ENCODE measurements around the gene GAS7.
"Not testable (repeated sequence)": the region's sequence is repeated elsewhere in the genome, so short reads cannot be mapped to it uniquely, and the experiment has no call there.

Gene GAS7

DNA sequence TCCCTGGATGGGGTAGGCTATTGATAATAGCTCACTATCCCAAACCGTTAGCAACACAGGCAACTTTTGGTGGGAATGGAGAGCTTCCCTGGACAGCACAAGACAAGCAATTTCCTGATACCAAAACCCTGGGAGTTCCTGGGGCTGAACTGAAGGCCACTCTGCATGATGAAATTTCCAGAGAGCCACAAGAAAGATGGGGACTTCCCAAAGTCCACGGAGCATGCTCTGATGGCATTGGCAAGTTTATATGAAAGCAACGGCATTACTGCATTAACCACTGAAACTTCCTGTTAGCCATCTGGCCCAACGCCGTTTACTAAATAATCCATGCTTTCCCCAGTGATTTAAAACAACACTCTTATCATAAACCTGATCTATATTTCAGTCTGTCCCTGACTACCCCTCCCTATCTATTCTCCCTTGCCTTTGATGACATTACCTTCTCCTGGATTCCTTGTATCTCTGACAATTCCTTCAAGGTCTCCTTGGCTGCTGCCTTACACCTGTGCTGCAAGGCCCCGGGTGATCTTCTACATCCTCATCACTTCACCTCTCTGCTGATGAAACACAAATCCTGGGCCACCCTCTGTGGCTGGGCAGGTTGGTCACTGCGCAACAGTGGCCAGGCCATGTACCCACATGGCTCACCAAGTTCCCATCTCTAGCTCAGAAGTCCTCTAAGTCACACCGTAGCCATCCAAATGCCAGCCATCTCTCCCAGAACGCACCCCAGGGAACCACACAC lies 184.9 kb downstream of the GAS7 start:
- H4K20me1 ChIP-seq (ENCODE audit: insufficient read depth): no peaks in the 10 kb centered on the region
- no peak overlapping the region for H3K4me3 ChIP-seq (IDR thresholded peaks at IDR 0.05; ENCODE audit: insufficient read depth, low read depth, low read length)
- no peaks in the 10 kb centered on the region for H3K27me3 ChIP-seq (ENCODE audit: insufficient read depth, low read depth)
- peaks cover 25% of the 10 kb centered on the region for H3K4me1 ChIP-seq (ENCODE audit: low read depth, poor library complexity, severe bottlenecking)
- H3K9ac ChIP-seq: peak overlapping the region; percentile 35; the same call in 1 of the 2 replicates
- H2AFZ ChIP-seq (ENCODE audit: low read depth): no peak overlapping the region
- no peaks in the 10 kb centered on the region for H3K79me2 ChIP-seq (ENCODE audit: insufficient read depth, low read depth)
- peak overlapping the region; percentile 81 for H3K27ac ChIP-seq
- TF ChIP-seq, protein P1, sequence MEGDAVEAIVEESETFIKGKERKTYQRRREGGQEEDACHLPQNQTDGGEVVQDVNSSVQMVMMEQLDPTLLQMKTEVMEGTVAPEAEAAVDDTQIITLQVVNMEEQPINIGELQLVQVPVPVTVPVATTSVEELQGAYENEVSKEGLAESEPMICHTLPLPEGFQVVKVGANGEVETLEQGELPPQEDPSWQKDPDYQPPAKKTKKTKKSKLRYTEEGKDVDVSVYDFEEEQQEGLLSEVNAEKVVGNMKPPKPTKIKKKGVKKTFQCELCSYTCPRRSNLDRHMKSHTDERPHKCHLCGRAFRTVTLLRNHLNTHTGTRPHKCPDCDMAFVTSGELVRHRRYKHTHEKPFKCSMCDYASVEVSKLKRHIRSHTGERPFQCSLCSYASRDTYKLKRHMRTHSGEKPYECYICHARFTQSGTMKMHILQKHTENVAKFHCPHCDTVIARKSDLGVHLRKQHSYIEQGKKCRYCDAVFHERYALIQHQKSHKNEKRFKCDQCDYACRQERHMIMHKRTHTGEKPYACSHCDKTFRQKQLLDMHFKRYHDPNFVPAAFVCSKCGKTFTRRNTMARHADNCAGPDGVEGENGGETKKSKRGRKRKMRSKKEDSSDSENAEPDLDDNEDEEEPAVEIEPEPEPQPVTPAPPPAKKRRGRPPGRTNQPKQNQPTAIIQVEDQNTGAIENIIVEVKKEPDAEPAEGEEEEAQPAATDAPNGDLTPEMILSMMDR (conservative IDR thresholded peaks at IDR 0.05; ENCODE audit: low read depth, low read length): no peak
- peak overlapping the region; percentile 36; the same call in 1 of the 2 replicates for H3K4me2 ChIP-seq
- H3K36me3 ChIP-seq (ENCODE audit: insufficient read depth): no peaks in the 10 kb centered on the region

DNA sequence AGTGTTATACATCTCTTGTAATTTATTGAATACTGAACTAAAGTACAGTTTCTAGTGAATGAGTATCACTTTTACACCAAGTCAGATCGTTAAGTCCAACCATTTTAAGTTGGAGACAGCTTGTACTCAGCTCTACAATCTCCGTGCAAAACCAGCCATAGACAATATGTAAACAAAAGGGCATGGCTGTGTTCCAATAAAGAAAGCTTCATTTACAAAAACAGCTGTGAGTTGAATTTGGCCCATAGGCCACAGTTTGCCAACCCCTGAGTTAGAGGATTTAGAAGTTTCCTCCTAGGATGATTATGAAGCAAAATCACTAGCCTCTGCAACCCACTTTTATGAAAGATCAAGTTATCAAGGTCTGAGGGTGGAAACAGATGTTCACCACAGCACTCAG lies 187.7 kb downstream of the GAS7 start:
- no peak overlapping the region for H3K4me2 ChIP-seq
- no peaks in the 10 kb centered on the region for H4K20me1 ChIP-seq (ENCODE audit: insufficient read depth)
- no peak overlapping the region for H3K27ac ChIP-seq
- peaks cover 25% of the 10 kb centered on the region for H3K4me1 ChIP-seq (ENCODE audit: low read depth, poor library complexity, severe bottlenecking)
- H3K4me3 ChIP-seq (IDR thresholded peaks at IDR 0.05; ENCODE audit: insufficient read depth, low read depth, low read length): no peak overlapping the region
- no peaks in the 10 kb centered on the region for H3K79me2 ChIP-seq (ENCODE audit: insufficient read depth, low read depth)
- no peaks in the 10 kb centered on the region for H3K27me3 ChIP-seq (ENCODE audit: insufficient read depth, low read depth)
- no peaks in the 10 kb centered on the region for H3K36me3 ChIP-seq (ENCODE audit: insufficient read depth)
- H2AFZ ChIP-seq (ENCODE audit: low read depth): no peak overlapping the region
- TF ChIP-seq, protein P1 (conservative IDR thresholded peaks at IDR 0.05; ENCODE audit: low read depth, low read length): no peak
- H3K9ac ChIP-seq: no peak overlapping the region

DNA sequence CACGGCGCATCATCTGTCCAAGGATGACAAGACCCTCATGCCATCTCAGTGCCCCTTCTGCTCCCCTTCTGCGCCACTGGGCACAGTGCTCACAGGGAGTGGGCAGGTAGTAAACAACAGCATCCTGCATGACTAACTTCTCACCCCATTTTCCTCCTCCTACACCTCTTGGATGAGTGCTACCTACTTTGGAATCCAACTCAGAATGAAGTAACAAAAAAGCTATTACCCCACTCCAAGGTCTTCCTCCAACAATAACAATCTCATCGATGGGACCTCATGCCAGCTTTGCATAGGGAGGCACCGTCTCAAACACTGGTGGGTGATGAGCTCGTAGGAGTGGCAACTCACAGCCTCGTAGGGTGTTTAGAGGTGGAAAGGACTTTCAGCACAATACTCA lies 194.7 kb downstream of the GAS7 start:
- Histone ChIP-seq H3K4me2 (no peak overlapping the region), H3K4me1 (ENCODE audit: low read depth, poor library complexity, severe bottlenecking) (no peaks in the 10 kb centered on the region), H4K20me1 (ENCODE audit: insufficient read depth) (no peaks in the 10 kb centered on the region), H3K9ac (no peak overlapping the region), H3K27me3 (ENCODE audit: insufficient read depth, low read depth) (no peaks in the 10 kb centered on the region), H2AFZ (ENCODE audit: low read depth) (no peak overlapping the region), H3K4me3 (IDR thresholded peaks at IDR 0.05; ENCODE audit: insufficient read depth, low read depth, low read length) (no peak overlapping the region), H3K27ac (no peak overlapping the region), H3K36me3 (ENCODE audit: insufficient read depth) (no peaks in the 10 kb centered on the region), H3K79me2 (ENCODE audit: insufficient read depth, low read depth) (no peaks in the 10 kb centered on the region)
- TF ChIP-seq, protein P1 (conservative IDR thresholded peaks at IDR 0.05; ENCODE audit: low read depth, low read length): no peak

DNA sequence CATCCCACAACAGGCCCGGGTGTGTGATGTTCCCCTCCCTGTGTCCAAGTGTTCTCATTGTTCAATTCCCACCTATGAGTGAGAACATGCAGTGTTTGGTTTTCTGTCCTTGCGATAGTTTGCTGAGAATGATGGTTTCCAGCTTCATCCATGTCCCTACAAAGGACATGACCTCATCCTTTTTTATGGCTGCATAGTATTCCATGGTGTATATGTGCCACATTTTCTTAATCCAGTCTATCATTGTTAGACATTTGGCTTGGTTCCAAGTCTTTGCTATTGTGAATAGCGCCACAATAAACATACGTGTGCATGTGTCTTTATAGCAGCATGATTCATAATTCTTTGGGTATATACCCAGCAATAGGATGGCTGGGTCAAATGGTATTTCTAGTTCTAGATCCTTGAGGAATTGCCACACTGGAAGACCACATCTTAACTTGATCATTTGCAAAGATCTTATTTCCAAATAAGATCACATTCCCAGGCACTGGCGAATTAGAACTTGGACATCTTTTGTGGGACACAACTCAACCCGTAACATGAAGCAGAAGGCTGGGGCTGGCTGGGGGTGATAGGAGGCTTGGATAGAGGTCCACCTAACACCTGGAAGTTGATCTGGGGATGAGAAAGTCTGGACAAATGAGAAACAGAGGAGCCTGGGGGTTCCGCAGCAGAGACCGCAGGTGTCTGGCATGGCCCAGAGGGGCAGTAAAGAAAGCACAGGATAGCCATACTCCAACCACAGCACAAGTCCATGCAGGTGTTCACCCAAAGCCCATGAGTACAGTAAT lies 195.6 kb downstream of the GAS7 start:
- H3K4me3 ChIP-seq (IDR thresholded peaks at IDR 0.05; ENCODE audit: insufficient read depth, low read depth, low read length); H3K36me3 ChIP-seq (ENCODE audit: insufficient read depth): not testable (repeated sequence)

More for the DNA sequence above, 195.6 kb downstream of the GAS7 start:
- not testable (repeated sequence) for H2AFZ ChIP-seq (ENCODE audit: low read depth); H3K27ac ChIP-seq; H3K27me3 ChIP-seq (ENCODE audit: insufficient read depth, low read depth); H3K79me2 ChIP-seq (ENCODE audit: insufficient read depth, low read depth); H4K20me1 ChIP-seq (ENCODE audit: insufficient read depth); H3K4me1 ChIP-seq (ENCODE audit: low read depth, poor library complexity, severe bottlenecking); H3K4me2 ChIP-seq; H3K9ac ChIP-seq

Measured in KMS-11 (cell line).